IPS-18a (cell line): ENCODE data around the gene PTPN14.

Experiments used
- H3K27ac ChIP-seq: one replicate; pipeline ENCODE4 v1.5.1; 2013; ENCODE audit warnings: low read length
- H3K27me3 ChIP-seq: one replicate; pipeline ENCODE4 v1.6.1; 2013; ENCODE audit warnings: mild to moderate bottlenecking, low read length; ENCODE audit not compliant: control insufficient read depth, insufficient read depth
- H3K36me3 ChIP-seq: one replicate; pipeline ENCODE4 v1.6.1; 2013; ENCODE audit warnings: low read depth, low read length; ENCODE audit not compliant: control insufficient read depth
- H3K4me1 ChIP-seq: one replicate; pipeline ENCODE4 v1.6.1; 2013; ENCODE audit warnings: low read depth, low read length; ENCODE audit not compliant: control insufficient read depth
- H3K4me3 ChIP-seq: one replicate; pipeline ENCODE4 v1.5.1; 2013; ENCODE audit warnings: low read length
- H3K9ac ChIP-seq: one replicate; pipeline ENCODE4 v1.6.1; 2013; ENCODE audit warnings: mild to moderate bottlenecking, low read length, moderate library complexity
- H3K9me3 ChIP-seq: one replicate; pipeline ENCODE4 v1.6.1; 2013; ENCODE audit warnings: low read depth, low read length; ENCODE audit not compliant: control insufficient read depth

PTPN14 gene

GRCh38 chr1:214548271-214548670 lies 3.1 kb downstream of the PTPN14 start:
- H3K27ac ChIP-seq, result no peak overlapping the region
- no peaks in the 10 kb centered on the region for H3K36me3 ChIP-seq
- no peak overlapping the region for H3K9ac ChIP-seq
- H3K4me3 ChIP-seq, result no peak overlapping the region
- H3K4me1 ChIP-seq, result peaks cover 18% of the 10 kb centered on the region
- H3K27me3 ChIP-seq, result peaks cover 11% of the 10 kb centered on the region
- no peaks in the 10 kb centered on the region for H3K9me3 ChIP-seq

- no peaks in the 10 kb centered on the region for H3K9me3 ChIP-seq
- H3K27ac ChIP-seq, result no peak overlapping the region
- H3K36me3 ChIP-seq, result no peaks in the 10 kb centered on the region
- peaks cover 16% of the 10 kb centered on the region for H3K4me1 ChIP-seq
- H3K4me3 ChIP-seq, result no peak overlapping the region
- no peak overlapping the region for H3K9ac ChIP-seq
- H3K27me3 ChIP-seq, result peaks cover 11% of the 10 kb centered on the region
These were observed 3.7 kb downstream of the PTPN14 start for GRCh38 chr1:214547747-214548146.

GRCh38 chr1:214546886-214547641 lies 4.3 kb downstream of the PTPN14 start:
- Histone ChIP-seq H3K9me3 (no peaks in the 10 kb centered on the region), H3K36me3 (no peaks in the 10 kb centered on the region), H3K4me1 (peaks cover 13% of the 10 kb centered on the region), H3K27me3 (peaks cover 11% of the 10 kb centered on the region), H3K4me3 (no peak overlapping the region), H3K9ac (no peak overlapping the region), H3K27ac (no peak overlapping the region)

GRCh38 chr1:214546084-214546483 lies 5.3 kb downstream of the PTPN14 start:
- Histone ChIP-seq H3K9ac (no peak overlapping the region), H3K36me3 (no peaks in the 10 kb centered on the region), H3K27me3 (peaks cover 11% of the 10 kb centered on the region), H3K9me3 (no peaks in the 10 kb centered on the region), H3K4me1 (peaks cover 13% of the 10 kb centered on the region), H3K4me3 (no peak overlapping the region), H3K27ac (no peak overlapping the region)

- no peaks in the 10 kb centered on the region for H3K36me3 ChIP-seq
- no peaks in the 10 kb centered on the region for H3K9me3 ChIP-seq
- no peak overlapping the region for H3K27ac ChIP-seq
- no peak overlapping the region for H3K9ac ChIP-seq
- H3K4me3 ChIP-seq, result no peak overlapping the region
- H3K4me1 ChIP-seq, result peaks cover 12% of the 10 kb centered on the region
- H3K27me3 ChIP-seq, result peaks cover 7% of the 10 kb centered on the region
These were observed 6.1 kb downstream of the PTPN14 start for GRCh38 chr1:214545293-214545692.

GRCh38 chr1:214544791-214545190 lies 6.6 kb downstream of the PTPN14 start:
- peaks cover 7% of the 10 kb centered on the region for H3K4me1 ChIP-seq
- H3K36me3 ChIP-seq, result no peaks in the 10 kb centered on the region
- no peak overlapping the region for H3K27ac ChIP-seq
- no peak overlapping the region for H3K9ac ChIP-seq
- no peak overlapping the region for H3K4me3 ChIP-seq
- no peaks in the 10 kb centered on the region for H3K9me3 ChIP-seq
- H3K27me3 ChIP-seq, result peaks cover 2% of the 10 kb centered on the region

GRCh38 chr1:214542275-214543199 lies 8.9 kb downstream of the PTPN14 start:
- Histone ChIP-seq H3K4me1 (peaks cover 6% of the 10 kb centered on the region), H3K27me3 (no peaks in the 10 kb centered on the region), H3K36me3 (no peaks in the 10 kb centered on the region), H3K4me3 (no peak overlapping the region), H3K9ac (no peak overlapping the region), H3K27ac (no peak overlapping the region), H3K9me3 (no peaks in the 10 kb centered on the region)

GRCh38 chr1:214541693-214542092 lies 9.7 kb downstream of the PTPN14 start:
- Histone ChIP-seq H3K9ac (no peak overlapping the region), H3K36me3 (no peaks in the 10 kb centered on the region), H3K4me1 (peaks cover 6% of the 10 kb centered on the region), H3K27me3 (no peaks in the 10 kb centered on the region), H3K9me3 (no peaks in the 10 kb centered on the region), H3K27ac (no peak overlapping the region), H3K4me3 (no peak overlapping the region)

GRCh38 chr1:214541206-214541605 lies 10.2 kb downstream of the PTPN14 start:
- no peak overlapping the region for H3K9ac ChIP-seq

GRCh38 chr1:214540324-214540723 lies 11.1 kb downstream of the PTPN14 start:
- H3K36me3 ChIP-seq, result no peaks in the 10 kb centered on the region
- no peaks in the 10 kb centered on the region for H3K9me3 ChIP-seq
- H3K27ac ChIP-seq, result no peak overlapping the region
- H3K4me1 ChIP-seq, result peaks cover 6% of the 10 kb centered on the region
- H3K9ac ChIP-seq, result no peak overlapping the region
- H3K4me3 ChIP-seq, result no peak overlapping the region
- no peaks in the 10 kb centered on the region for H3K27me3 ChIP-seq

More at GRCh38 chr1:214541206-214541605, 10.2 kb downstream of the PTPN14 start:
- Histone ChIP-seq H3K27ac (no peak overlapping the region), H3K27me3 (no peaks in the 10 kb centered on the region), H3K4me3 (no peak overlapping the region), H3K9me3 (no peaks in the 10 kb centered on the region), H3K4me1 (peaks cover 6% of the 10 kb centered on the region), H3K36me3 (no peaks in the 10 kb centered on the region)

- no peak overlapping the region for H3K4me3 ChIP-seq
- H3K4me1 ChIP-seq, result peaks cover 6% of the 10 kb centered on the region
- H3K9ac ChIP-seq, result no peak overlapping the region
- no peaks in the 10 kb centered on the region for H3K9me3 ChIP-seq
- no peak overlapping the region for H3K27ac ChIP-seq
- no peaks in the 10 kb centered on the region for H3K36me3 ChIP-seq
- no peaks in the 10 kb centered on the region for H3K27me3 ChIP-seq
These were observed 12.9 kb downstream of the PTPN14 start for GRCh38 chr1:214538496-214538895.
